GM08714 (cell line): ENCODE data around the gene HK1.
"Not testable (repeated sequence)": the region's sequence is repeated elsewhere in the genome, so short reads cannot be mapped to it uniquely, and the experiment has no call there.

Experiments
- H3K4me3 ChIP-seq: fragments of 200-500 bp; sonication (Bioruptor generic); 2 replicates; pipeline ENCODE4 v1.5.1; 2014; ENCODE audit warnings: mild to moderate bottlenecking, low read length, inconsistent platforms
- ZNF274 ChIP-seq: IDR thresholded peaks from 2 replicates; pipeline ENCODE4 v1.6.1; 2012; ENCODE audit warnings: mild to moderate bottlenecking, low read depth, low read length

HK1 gene

GRCh38 chr10:69270990-69271389 is 7.3 kb upstream of the HK1 start:
- TF ChIP-seq ZNF274, result no peak
- H3K4me3 ChIP-seq, result no peak overlapping the region

DNA sequence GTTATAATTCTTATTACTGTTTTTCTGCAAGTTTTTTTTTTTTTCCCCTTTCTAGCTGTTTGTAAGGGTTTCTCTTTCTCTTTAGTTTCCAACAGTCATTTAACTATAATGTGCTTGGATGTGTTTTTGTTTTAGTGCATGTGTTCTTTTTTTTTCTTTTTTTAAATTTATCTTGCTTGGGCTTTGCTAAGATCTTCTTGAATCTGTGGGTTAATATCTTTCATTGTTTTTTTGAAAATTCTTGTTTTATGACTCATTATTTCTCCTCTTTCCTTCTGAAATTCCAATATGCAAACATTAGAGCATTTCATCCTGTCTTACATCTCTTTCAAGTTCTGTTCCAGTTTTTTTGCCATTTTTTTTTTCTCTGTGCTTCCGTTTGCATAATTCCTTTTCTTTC is 5.7 kb upstream of the HK1 start:
- no peak for TF ChIP-seq ZNF274
- no peak overlapping the region for H3K4me3 ChIP-seq

DNA sequence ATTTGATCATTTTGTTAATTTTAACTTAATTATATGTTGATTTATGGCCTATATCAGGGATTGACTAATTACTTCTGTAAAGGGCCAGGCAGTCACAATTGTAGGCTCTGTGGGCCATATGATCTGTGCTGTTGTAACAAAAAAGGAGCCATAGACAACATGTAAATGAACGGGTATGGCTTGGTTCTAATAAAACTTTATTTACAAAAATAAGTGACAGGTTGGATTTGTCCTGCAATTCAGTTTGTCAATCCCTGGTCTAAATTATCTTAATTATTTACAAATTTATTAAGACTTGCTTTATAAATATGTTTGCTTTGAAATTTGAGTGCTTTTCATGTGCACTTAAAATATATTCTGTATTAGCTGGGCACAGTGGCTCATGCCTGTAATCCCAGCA is 2.9 kb upstream of the HK1 start:
- TF ChIP-seq ZNF274, result no peak
- H3K4me3 ChIP-seq, result no peak overlapping the region

- TF ChIP-seq ZNF274, result no peak
- H3K4me3 ChIP-seq, result no peak overlapping the region
Measured at GRCh38 chr10:69276503-69276902, 1.8 kb upstream of the HK1 start.

GRCh38 chr10:69279110-69279509 is 814 bp downstream of the HK1 start:
- no peak for TF ChIP-seq ZNF274
- H3K4me3 ChIP-seq, result no peak overlapping the region

GRCh38 chr10:69281507-69282413 is 3.5 kb downstream of the HK1 start:
- no peak for TF ChIP-seq ZNF274
- H3K4me3 ChIP-seq, result no peak overlapping the region

- not testable (repeated sequence) for H3K4me3 ChIP-seq
Measured at GRCh38 chr10:69284402-69284801, 6.1 kb downstream of the HK1 start.

DNA sequence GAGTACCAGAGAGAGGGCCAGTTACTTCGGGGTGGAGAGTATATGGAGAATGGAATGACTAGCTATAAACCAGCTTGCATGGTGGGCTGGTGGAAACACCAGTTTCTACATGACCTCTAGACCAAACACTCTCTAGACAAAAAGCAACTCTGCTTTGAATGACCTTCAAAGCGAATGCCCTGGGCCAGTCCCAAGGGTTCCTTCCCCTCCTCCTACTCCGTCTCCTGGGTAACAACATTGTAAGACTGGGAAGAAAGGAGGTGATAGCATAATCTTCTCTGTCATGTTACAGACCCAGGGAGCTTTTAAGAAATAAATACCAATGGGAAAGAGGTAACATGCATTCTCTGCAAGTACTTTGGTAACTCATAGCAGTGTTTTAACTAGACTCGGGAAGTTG is 7.4 kb downstream of the HK1 start:
- H3K4me3 ChIP-seq, result no peak overlapping the region
- no peak for TF ChIP-seq ZNF274

- no peak overlapping the region for H3K4me3 ChIP-seq
- TF ChIP-seq ZNF274, result no peak
Measured at GRCh38 chr10:69287181-69287580, 8.9 kb downstream of the HK1 start.

DNA sequence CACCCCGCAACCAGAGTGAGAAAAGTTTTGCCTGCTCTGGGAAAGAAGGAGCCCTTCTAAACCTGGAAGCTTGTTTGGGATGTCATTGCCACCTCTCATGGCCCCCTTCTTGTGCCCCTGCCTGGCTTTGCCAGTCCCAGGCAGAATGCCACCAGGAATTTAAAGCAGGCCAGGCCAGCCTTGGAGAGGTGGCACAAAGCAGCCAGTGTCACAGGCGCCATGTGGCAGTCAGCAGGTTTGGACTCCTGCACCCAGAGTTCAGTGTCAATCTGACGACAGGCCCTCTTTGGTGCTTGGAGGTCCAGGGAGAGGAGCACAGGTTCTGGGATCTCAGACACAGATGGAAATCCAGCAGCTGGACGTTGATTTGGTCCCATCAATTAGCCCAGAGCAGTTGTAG is 12.7 kb downstream of the HK1 start:
- no peak overlapping the region for H3K4me3 ChIP-seq
- no peak for TF ChIP-seq ZNF274

DNA sequence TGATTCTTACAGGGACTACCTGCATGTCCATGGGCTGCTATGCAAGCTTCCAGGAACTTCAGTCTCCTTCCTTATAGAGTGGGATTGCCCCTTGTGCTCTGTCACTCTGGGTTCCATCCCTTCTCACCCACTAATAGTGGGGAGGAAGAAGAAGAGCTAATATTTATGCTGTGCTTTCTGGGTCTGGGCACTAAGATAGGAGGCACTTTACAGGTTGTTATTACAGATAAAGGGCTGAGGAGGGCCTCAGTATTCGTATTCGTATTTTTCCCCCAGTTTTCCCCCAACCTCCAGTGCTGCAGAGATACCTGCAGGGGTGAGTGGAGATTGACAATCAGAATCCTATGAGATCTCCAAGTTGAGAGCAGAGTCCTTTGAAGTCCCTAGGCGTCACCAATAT is 14.2 kb downstream of the HK1 start:
- H3K4me3 ChIP-seq, result no peak overlapping the region
- TF ChIP-seq ZNF274, result no peak

- TF ChIP-seq ZNF274, result no peak
- no peak overlapping the region for H3K4me3 ChIP-seq
Measured at GRCh38 chr10:69295027-69295636, 16.8 kb downstream of the HK1 start.

DNA sequence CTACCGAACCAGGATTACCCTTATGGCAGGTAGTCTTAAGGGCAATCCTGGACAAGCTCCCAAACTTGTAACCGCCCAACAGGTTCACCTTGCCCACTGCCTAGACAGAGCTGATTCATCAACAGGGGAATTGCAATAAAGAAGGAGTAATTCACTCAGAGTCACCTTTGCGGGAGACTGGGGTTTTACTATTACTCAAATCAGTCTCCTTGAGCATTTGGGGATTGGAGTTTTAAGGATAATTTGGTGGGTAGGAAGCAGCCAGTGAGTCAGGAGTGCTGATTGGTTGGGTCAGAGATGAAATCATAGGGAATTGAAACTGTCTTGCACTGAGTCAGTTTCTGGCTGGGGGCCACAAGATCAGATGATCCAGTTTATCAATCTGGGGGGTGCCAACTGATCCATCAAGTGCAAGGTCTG is 25.3 kb downstream of the HK1 start:
- no peak for TF ChIP-seq ZNF274
- no peak overlapping the region for H3K4me3 ChIP-seq

GRCh38 chr10:69306421-69306820 is 28.1 kb downstream of the HK1 start:
- H3K4me3 ChIP-seq, result no peak overlapping the region
- TF ChIP-seq ZNF274, result no peak

GRCh38 chr10:69307434-69307833 is 29.1 kb downstream of the HK1 start:
- no peak overlapping the region for H3K4me3 ChIP-seq
- TF ChIP-seq ZNF274, result no peak

DNA sequence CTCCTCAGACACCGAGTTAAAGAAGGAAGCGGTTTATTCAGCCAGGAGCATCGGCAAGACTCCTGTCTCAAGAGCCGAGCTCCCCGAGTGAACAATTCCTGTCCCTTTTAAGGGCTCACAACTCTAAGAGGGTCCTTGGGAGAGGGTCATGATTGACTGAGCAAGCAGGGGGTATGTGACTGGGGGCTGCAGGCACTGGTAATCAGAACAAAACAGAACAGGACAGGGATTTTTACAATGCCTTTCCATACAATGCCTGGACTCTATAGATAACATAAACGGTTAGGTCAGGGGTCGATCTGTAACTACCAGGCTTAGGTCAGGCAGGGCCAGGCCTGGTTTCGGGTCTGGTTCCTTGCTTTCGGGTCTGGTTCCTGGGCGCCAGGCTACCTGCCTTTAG is 30.0 kb downstream of the HK1 start:
- not testable (repeated sequence) for H3K4me3 ChIP-seq

DNA sequence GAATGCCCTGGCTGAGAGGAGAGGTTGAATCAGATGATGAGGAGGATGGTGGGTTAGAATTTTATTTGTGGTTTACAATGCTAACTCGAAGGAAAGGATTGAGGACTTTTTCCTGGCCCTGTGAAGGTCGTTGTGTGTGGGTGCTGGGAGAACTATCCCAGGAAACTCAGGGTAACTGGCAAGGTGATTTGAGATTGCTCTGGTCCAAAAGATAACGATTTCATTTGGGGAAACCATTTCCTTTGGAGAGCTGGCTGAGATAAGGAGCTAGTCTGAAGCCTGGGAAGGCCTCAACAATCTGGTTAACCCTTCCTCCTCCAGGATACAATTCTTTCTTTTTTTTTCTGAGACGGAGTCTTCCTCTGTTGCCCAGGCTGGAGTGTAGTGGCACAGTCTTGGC is 33.0 kb downstream of the HK1 start:
- H3K4me3 ChIP-seq, result no peak overlapping the region
- TF ChIP-seq ZNF274, result no peak
